Sigmoid colon (tissue), 3 donors: ENCODE measurements around the gene DPEP2NB.

ENCODE experiments used
- POLR2A ChIP-seq, 2 donors: fragments of 450-650 bp; IDR thresholded peaks; one replicate each; pipeline ENCODE4 v1.6.1; 2016; ENCODE audit warnings: antibody characterized with exemption in 2 of 2, mild to moderate bottlenecking in 2 of 2, moderate library complexity in 2 of 2
- TF ChIP-seq, protein P1 (sequence below), 4 experiments: fragments of 450-650 bp in 3 of 4; fragments of 200-600 bp in 1 of 4; IDR thresholded peaks; one replicate each; pipeline ENCODE4 v1.5.1; 2016 to 2019; ENCODE audit warnings: antibody characterized with exemption in 4 of 4, mild to moderate bottlenecking in 3 of 4, moderate library complexity in 2 of 4

DNA sequence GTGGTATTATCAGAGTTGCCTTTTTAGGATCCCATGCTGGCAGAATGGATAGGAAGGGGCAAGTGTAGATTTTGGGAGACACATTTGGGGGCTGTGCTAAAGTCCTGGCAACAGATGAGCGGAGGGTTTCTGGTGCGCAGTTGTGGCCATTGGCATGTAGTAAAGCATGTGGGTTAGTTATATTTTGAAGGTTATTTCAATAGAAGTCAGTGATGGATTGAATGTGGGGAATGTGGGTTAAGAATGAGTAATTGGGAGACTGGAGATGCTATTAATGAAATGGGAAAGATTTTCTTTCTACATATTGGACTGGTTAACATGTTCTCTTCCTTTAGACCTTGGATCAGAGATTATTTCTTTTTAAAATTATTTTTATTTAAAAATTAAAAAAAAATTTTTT is 17.4 kb upstream of the DPEP2NB start:
- no peak for TF ChIP-seq POLR2A (IDR thresholded peaks at IDR 0.05)
- TF ChIP-seq, protein P1, sequence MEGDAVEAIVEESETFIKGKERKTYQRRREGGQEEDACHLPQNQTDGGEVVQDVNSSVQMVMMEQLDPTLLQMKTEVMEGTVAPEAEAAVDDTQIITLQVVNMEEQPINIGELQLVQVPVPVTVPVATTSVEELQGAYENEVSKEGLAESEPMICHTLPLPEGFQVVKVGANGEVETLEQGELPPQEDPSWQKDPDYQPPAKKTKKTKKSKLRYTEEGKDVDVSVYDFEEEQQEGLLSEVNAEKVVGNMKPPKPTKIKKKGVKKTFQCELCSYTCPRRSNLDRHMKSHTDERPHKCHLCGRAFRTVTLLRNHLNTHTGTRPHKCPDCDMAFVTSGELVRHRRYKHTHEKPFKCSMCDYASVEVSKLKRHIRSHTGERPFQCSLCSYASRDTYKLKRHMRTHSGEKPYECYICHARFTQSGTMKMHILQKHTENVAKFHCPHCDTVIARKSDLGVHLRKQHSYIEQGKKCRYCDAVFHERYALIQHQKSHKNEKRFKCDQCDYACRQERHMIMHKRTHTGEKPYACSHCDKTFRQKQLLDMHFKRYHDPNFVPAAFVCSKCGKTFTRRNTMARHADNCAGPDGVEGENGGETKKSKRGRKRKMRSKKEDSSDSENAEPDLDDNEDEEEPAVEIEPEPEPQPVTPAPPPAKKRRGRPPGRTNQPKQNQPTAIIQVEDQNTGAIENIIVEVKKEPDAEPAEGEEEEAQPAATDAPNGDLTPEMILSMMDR (IDR thresholded peaks at IDR 0.05): no peak
